IgD-negative memory B cell (primary cell): ENCODE results near the gene CHRNA3. TPM values are rescaled to one million over a fixed set of nuclear protein-coding genes. Genes with fewer than 3 reads are reported as not detected.
A peak's percentile ranks its signal among the peaks of the same experiment; 100 is the strongest.
"Not testable (repeated sequence)": the region's sequence is repeated elsewhere in the genome, so short reads cannot be mapped to it uniquely, and the experiment has no call there.

ENCODE experiments used
- H3K27ac Mint-ChIP-seq, 3 donors: one replicate each; pipeline ENCODE4 v1.8.0; 2020 to 2022; ENCODE audit warnings: mild to moderate bottlenecking in 3 of 3, mixed read lengths in 3 of 3, moderate library complexity in 1 of 3
- H3K27me3 Mint-ChIP-seq: one replicate; pipeline ENCODE4 v1.8.0; 2021; ENCODE audit warnings: mixed read lengths
- H3K36me3 Mint-ChIP-seq: one replicate; pipeline ENCODE4 v1.8.0; 2020; ENCODE audit warnings: mild to moderate bottlenecking, mixed read lengths
- H3K4me1 Mint-ChIP-seq, 3 donors: one replicate each; pipeline ENCODE4 v1.8.0; 2020 to 2022; ENCODE audit warnings: mixed read lengths in 3 of 3, mild to moderate bottlenecking in 1 of 3
- H3K4me3 Mint-ChIP-seq, 4 donors: one replicate each; pipeline ENCODE4 v1.8.0; 2020 to 2022; ENCODE audit warnings: mild to moderate bottlenecking in 4 of 4, mixed read lengths in 4 of 4, moderate library complexity in 3 of 4
- H3K9me3 Mint-ChIP-seq, 3 donors: one replicate each; pipeline ENCODE4 v1.8.0; 2020 to 2021; ENCODE audit warnings: mixed read lengths in 3 of 3, mild to moderate bottlenecking in 1 of 3
- polyA plus RNA-seq: library from polyadenylated mRNA; unstranded; fragments of 300-500 nt; fragmentation: Illumina TruSeq; gene quantifications from one replicate; pipeline ENCODE4 v1.2.3, GENCODE V29; 2021

CHRNA3 gene
- polyA plus RNA-seq, 1 donor from 2014 or later, result not detected

DNA sequence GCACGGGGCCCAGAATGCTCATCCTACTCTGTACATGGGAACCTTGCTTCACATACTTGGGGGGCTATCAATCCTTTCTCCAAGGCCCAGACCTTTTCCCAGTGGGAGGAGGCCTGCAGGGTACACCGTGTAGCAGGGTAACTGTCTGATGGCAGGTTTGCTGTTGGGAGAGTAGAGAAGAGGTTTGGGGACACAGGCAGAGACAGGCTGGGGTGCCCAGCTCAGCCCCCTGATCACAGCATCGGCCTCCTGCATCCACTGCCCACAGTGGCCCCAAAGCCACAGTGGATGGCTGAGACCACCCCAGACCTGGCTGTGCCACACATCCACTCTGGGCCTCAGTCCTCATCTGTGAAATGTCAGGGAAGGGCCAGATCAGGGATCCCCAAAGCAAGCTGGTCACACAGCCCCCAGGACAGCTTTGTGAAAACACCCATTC, 5.6 kb downstream of the CHRNA3 start:
- H3K4me1 Mint-ChIP-seq, result peaks cover 1 to 5% (median 4%) of the 10 kb centered on the region in 3 donors
- peak overlapping the region in 1 of 3 donors; percentile 63 for H3K27ac Mint-ChIP-seq
- H3K27me3 Mint-ChIP-seq, result peaks cover 26% of the 10 kb centered on the region
- no peaks in the 10 kb centered on the region for H3K9me3 Mint-ChIP-seq
- H3K4me3 Mint-ChIP-seq, result no peak overlapping the region
- H3K36me3 Mint-ChIP-seq, result no peaks in the 10 kb centered on the region

DNA sequence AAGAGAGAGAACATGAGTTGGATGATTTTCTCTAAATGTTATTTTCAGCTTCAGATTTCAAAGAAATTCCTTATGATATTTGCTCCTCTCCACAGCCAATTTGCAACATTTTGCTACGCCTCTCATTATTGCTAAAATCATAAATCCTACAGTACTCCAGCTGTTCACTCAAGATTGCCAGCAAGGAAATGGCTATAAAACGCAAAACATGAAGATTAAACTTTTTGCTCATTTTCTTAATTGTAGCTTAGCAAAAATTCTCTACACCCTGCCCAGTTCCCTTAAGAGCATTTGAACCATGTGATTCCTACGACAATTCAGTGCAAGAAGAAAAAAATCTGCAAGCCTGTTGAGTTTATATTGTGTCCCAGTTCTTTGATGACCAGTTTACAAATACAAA, 6.8 kb downstream of the CHRNA3 start:
- no peaks in the 10 kb centered on the region for H3K36me3 Mint-ChIP-seq

DNA sequence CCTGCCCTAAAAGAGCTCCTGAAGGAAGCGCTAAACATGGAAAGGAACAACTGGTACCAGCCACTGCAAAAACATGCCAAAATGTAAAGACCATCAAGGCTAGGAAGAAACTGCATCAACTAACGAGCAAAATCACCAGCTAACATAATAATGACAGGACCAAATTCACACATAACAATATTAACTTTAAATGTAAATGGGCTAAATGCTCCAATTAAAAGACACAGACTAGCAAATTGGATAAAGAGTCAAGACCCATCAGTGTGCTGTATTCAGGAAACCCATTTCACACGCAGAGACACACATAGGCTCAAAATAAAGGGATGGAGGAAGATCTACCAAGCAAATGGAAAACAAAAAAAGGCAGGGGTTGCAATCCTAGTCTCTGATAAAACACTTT, 11.2 kb downstream of the CHRNA3 start:
- not testable (repeated sequence) for H3K4me3 Mint-ChIP-seq, H3K36me3 Mint-ChIP-seq, H3K9me3 Mint-ChIP-seq, H3K27ac Mint-ChIP-seq, H3K27me3 Mint-ChIP-seq, H3K4me1 Mint-ChIP-seq

More for the DNA sequence above, 6.8 kb downstream of the CHRNA3 start:
- peaks cover 1 to 5% (median 4%) of the 10 kb centered on the region in 3 donors for H3K4me1 Mint-ChIP-seq
- H3K9me3 Mint-ChIP-seq, result no peaks in the 10 kb centered on the region
- H3K4me3 Mint-ChIP-seq, result no peak overlapping the region
- H3K27me3 Mint-ChIP-seq, result peaks cover 15% of the 10 kb centered on the region
- H3K27ac Mint-ChIP-seq, result no peak overlapping the region

DNA sequence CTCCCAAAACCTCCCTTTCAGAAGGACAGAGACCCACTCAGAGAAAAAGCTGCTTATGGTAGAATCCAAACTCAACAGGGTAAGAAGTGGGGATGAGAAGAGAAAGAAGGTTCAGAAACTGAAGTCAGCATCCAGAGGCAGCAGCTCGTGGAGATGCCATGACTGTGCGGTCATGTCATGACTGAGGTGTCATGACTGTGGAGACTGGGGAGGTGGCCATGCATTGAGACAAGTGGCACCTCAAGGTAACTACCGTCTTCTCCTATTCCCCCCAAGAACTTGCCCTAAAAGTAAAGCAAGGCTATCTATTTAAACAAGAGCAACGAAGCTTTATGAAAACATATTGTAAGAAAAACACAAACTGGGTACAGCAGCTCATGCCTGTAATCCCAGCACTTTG, 15.1 kb downstream of the CHRNA3 start:
- no peak overlapping the region for H3K4me3 Mint-ChIP-seq
- peaks cover 3% of the 10 kb centered on the region for H3K36me3 Mint-ChIP-seq
- H3K9me3 Mint-ChIP-seq, result peaks cover 0 to 2% (median 0%) of the 10 kb centered on the region in 3 donors
- H3K4me1 Mint-ChIP-seq, result no peaks in the 10 kb centered on the region
- H3K27me3 Mint-ChIP-seq, result peaks cover 22% of the 10 kb centered on the region
- no peak overlapping the region for H3K27ac Mint-ChIP-seq

DNA sequence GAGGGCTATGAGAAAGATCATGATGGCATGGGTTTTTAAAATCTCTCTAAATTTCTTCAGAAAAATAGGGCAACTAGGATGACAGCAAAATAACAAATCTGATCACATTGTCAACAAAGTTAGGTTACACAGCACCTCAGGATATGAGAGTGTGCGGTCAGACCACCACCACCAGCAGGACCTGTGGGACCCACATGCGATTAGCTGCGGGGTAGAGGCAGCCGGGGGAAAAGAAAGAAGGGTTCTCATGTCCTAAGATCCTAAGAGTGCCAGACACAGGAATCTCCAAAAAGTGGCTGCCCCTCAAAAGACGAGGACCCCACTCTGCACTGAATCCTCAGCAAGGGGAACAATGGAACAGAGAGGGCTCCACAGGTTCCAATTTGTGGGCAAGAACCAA, 15.6 kb downstream of the CHRNA3 start:
- peaks cover 0 to 2% (median 0%) of the 10 kb centered on the region in 3 donors for H3K9me3 Mint-ChIP-seq
- H3K27me3 Mint-ChIP-seq, result peaks cover 22% of the 10 kb centered on the region
- H3K4me1 Mint-ChIP-seq, result no peaks in the 10 kb centered on the region
- peaks cover 3% of the 10 kb centered on the region for H3K36me3 Mint-ChIP-seq
- H3K27ac Mint-ChIP-seq, result no peak overlapping the region
- H3K4me3 Mint-ChIP-seq, result no peak overlapping the region

DNA sequence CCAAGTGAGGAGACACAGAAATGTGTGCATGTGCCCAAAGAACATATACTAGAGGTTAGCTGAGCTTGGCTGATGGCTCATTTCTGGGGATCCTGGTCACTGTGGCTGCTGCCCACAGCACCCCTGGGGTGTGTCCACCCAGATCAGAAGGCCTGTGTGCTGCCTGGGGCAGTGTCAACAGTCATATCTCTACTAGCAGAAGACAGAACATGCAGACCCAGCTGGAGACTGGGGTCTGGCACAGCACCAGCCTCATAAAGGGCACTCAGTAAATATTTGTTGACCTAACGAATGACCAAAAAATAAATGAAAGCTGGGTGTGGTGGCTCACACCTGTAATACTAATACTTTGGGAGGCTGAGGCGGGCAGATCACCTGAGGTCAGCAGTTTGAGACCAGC, 16.4 kb downstream of the CHRNA3 start:
- no peaks in the 10 kb centered on the region for H3K4me1 Mint-ChIP-seq
- H3K4me3 Mint-ChIP-seq, result no peak overlapping the region
- H3K9me3 Mint-ChIP-seq, result peaks cover 0 to 2% (median 0%) of the 10 kb centered on the region in 3 donors
- peaks cover 3% of the 10 kb centered on the region for H3K36me3 Mint-ChIP-seq
- H3K27me3 Mint-ChIP-seq, result peaks cover 24% of the 10 kb centered on the region
- H3K27ac Mint-ChIP-seq, result no peak overlapping the region

DNA sequence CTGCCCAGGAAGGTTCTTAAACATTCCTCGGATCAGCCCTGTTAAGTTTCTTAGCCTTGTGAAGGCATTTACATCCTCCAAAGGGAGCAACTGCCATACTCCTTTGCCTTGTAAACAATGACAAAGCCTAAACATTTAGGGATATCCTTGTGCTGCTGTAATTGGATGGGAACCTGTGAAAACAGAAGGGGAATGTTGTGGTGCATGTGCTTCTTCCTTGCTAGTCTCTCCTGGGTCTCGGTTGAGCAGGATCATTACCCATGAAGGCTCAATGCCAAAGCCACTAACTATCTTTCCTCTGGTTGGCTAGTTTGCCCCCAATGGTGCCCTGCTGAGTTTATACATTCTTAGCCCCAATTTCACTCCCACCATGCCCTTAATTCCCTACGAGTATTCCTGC, 17.3 kb downstream of the CHRNA3 start:
- peaks cover 24% of the 10 kb centered on the region for H3K27me3 Mint-ChIP-seq
- H3K36me3 Mint-ChIP-seq, result peaks cover 3% of the 10 kb centered on the region
- no peaks in the 10 kb centered on the region for H3K4me1 Mint-ChIP-seq
- H3K4me3 Mint-ChIP-seq, result no peak overlapping the region
- H3K9me3 Mint-ChIP-seq, result no peaks in the 10 kb centered on the region
- H3K27ac Mint-ChIP-seq, result no peak overlapping the region

DNA sequence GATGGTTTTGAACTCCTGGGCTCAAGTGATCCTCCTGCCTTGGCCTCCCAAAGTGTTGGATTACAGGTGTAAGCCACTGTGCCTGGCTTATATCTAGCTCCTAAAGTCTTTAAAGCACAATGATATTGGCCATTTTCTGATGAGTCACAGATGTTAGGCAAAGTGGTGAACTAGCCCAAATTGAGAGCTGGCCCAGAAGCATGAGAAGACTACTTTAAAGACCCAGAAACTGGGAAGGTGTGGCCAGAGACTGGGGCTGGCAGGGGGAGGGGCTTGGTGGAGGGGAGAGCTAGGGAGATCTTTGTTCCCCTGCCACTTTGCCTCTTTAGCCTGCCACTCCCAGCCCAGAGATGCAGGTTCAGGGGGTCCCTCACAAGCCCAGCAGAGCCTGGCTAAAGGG, 21.6 kb downstream of the CHRNA3 start:
- Mint-ChIP-seq H3K4me3 (no peak overlapping the region), H3K27ac (no peak overlapping the region), H3K4me1 (no peaks in the 10 kb centered on the region), H3K27me3 (peaks cover 13% of the 10 kb centered on the region), H3K36me3 (no peaks in the 10 kb centered on the region), H3K9me3 (no peaks in the 10 kb centered on the region)

DNA sequence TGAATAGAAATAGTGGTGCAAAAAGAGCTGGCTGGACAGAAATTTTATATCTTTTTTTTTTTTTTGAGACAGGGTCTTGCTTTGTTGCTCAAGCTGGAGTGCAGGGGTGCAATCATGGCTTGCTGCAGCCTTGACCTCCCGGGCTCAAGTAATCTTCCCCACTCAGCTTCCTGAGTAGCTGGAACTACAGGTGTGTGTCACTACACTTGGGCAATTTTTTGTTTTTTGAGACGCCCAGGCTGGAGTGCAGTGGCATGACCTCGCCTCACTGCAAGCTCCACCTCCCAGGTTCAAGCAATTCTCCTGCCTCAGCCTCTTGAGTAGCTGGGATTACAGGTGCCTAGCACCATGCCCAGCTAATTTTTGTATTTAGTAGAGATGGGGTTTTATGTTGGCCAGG, 22.4 kb downstream of the CHRNA3 start:
- H3K36me3 Mint-ChIP-seq, result no peaks in the 10 kb centered on the region
- no peak overlapping the region for H3K4me3 Mint-ChIP-seq
- H3K4me1 Mint-ChIP-seq, result no peaks in the 10 kb centered on the region
- peaks cover 8% of the 10 kb centered on the region for H3K27me3 Mint-ChIP-seq
- H3K27ac Mint-ChIP-seq, result no peak overlapping the region
- H3K9me3 Mint-ChIP-seq, result no peaks in the 10 kb centered on the region

DNA sequence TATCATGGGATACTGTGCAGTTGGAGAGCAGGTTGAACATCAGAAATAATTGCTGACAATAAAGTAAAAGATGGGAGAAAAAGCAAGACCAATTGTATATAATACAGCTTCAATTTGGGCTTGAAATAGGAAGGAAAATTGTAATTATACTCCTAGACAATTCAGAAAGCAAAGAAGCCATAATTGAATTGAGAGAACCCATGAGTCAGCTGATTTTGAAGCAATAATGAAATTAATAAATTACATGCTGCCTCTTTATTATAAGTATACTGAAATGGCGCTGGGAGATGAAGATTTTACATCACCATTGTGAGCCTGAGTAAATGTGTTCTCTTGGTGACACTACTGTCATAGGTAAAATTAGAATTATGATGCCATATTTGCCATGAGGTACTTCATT, 23.2 kb downstream of the CHRNA3 start:
- no peak overlapping the region for H3K4me3 Mint-ChIP-seq
- H3K27me3 Mint-ChIP-seq, result peaks cover 5% of the 10 kb centered on the region
- no peaks in the 10 kb centered on the region for H3K4me1 Mint-ChIP-seq
- no peaks in the 10 kb centered on the region for H3K9me3 Mint-ChIP-seq
- peaks cover 2% of the 10 kb centered on the region for H3K36me3 Mint-ChIP-seq
- no peak overlapping the region for H3K27ac Mint-ChIP-seq

DNA sequence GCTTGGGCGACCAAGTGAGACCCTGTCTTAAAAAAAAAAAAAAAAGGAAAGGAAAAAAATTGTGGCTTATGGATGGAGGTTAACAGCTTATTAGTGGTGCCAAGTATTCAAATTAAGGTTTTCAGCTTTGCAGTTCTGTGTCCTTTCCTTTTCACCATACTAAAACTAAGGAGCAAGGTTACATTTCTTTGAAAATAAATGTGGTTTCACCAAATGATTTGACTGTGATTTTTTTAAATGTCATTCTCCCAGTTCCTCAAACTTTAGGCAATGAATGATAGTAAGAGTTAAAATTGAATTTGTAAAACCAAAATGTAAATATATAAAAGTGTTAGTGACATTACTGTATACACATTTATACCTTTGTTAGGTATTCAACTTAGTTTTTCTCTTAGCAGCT, 45.9 kb downstream of the CHRNA3 start:
- Mint-ChIP-seq H3K4me3 (no peak overlapping the region), H3K9me3 (no peaks in the 10 kb centered on the region), H3K27me3 (peaks cover 4% of the 10 kb centered on the region), H3K27ac (no peak overlapping the region), H3K36me3 (no peaks in the 10 kb centered on the region), H3K4me1 (no peaks in the 10 kb centered on the region)

DNA sequence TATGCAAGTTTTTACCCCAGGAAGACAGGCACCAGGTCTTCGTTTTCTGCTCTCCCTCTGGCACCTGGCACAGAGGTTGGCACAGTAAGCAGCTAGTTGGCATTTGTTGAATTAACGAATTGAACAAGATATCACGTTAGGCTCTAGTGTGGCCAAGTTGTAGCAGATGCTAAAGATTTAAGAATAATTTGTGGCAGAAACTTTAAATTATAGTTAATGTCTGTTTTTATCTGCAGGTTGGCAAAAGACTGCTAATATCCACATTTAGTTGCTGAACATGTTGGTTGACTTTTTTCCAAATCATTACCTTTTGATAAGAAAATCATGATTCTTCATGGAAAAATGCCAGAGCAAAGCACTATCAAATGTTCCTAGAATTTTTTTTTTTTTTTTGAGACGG, 47.4 kb downstream of the CHRNA3 start:
- H3K4me3 Mint-ChIP-seq, result no peak overlapping the region
- H3K36me3 Mint-ChIP-seq, result no peaks in the 10 kb centered on the region
- no peaks in the 10 kb centered on the region for H3K4me1 Mint-ChIP-seq
- H3K27ac Mint-ChIP-seq, result no peak overlapping the region
- no peaks in the 10 kb centered on the region for H3K9me3 Mint-ChIP-seq
- peaks cover 2% of the 10 kb centered on the region for H3K27me3 Mint-ChIP-seq

DNA sequence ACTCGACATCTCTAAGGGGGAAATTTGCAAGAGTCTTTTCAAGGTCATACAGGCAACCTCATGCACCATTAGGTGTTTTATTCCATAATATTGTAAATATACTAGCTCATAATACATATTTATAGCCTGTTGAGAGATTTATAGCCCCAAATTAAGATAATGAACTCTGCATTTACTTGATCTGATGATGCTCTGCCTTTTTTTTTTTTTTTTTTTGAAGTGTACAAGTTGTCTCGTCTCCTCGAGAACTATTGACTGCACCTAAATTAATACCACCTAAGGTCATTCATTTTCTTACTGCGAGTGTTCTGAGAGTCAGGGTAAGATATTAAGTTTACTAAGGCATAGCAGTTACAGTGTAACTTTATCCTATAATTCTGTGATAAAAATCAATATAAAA, 49.4 kb downstream of the CHRNA3 start:
- H3K36me3 Mint-ChIP-seq, result no peaks in the 10 kb centered on the region
- H3K27me3 Mint-ChIP-seq, result peaks cover 6% of the 10 kb centered on the region
- no peaks in the 10 kb centered on the region for H3K9me3 Mint-ChIP-seq
- peaks cover 3 to 8% (median 5%) of the 10 kb centered on the region in 3 donors for H3K4me1 Mint-ChIP-seq
- no peak overlapping the region for H3K4me3 Mint-ChIP-seq
- no peak overlapping the region for H3K27ac Mint-ChIP-seq

DNA sequence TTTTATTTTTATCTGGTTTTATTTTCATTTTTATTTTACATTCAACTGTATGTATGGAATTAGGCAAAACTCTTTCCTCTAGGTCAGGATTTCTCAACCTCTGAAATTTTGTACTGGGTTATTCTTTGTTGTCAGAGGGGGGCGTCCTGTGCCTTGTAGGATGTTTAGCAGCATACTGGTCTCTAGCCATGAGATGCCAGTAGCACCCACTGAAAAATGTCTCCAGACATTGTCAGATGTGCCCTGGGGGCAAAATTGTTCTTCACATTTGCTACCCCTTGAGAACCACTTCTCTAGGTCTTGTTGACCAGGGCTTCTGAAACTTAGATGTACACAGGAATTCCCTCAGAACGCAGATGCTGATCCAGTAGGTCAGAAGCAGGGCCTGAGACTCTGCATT, 50.1 kb downstream of the CHRNA3 start:
- Mint-ChIP-seq H3K4me1 (peaks cover 7 to 15% (median 11%) of the 10 kb centered on the region in 3 donors), H3K36me3 (no peaks in the 10 kb centered on the region), H3K27ac (no peak overlapping the region), H3K9me3 (no peaks in the 10 kb centered on the region), H3K27me3 (peaks cover 12% of the 10 kb centered on the region), H3K4me3 (no peak overlapping the region)

DNA sequence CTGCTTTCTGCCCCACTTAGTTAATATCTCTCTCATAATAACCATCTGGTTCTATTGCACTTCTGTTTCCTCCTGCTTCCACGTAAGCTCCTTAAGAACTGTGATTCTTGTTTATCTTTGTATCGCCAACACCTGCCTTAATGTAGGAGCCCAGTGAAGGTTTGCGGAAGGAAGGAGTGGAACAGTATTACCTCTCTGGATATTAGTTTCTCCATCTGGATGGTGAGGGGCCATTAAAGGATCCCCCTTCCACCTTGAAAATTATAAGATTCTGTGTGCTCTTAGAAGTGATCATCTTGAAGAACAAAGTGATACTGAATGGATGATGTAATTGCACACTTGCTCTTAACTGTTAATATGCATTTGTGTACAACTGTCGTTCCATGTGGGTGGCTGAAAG, 53.3 kb downstream of the CHRNA3 start:
- Mint-ChIP-seq H3K4me1 (peaks cover 12 to 20% (median 15%) of the 10 kb centered on the region in 3 donors), H3K4me3 (peak overlapping the region in 2 of 4 donors; percentile 13 to 33), H3K36me3 (no peaks in the 10 kb centered on the region), H3K9me3 (no peaks in the 10 kb centered on the region), H3K27me3 (peaks cover 16% of the 10 kb centered on the region), H3K27ac (no peak overlapping the region)

DNA sequence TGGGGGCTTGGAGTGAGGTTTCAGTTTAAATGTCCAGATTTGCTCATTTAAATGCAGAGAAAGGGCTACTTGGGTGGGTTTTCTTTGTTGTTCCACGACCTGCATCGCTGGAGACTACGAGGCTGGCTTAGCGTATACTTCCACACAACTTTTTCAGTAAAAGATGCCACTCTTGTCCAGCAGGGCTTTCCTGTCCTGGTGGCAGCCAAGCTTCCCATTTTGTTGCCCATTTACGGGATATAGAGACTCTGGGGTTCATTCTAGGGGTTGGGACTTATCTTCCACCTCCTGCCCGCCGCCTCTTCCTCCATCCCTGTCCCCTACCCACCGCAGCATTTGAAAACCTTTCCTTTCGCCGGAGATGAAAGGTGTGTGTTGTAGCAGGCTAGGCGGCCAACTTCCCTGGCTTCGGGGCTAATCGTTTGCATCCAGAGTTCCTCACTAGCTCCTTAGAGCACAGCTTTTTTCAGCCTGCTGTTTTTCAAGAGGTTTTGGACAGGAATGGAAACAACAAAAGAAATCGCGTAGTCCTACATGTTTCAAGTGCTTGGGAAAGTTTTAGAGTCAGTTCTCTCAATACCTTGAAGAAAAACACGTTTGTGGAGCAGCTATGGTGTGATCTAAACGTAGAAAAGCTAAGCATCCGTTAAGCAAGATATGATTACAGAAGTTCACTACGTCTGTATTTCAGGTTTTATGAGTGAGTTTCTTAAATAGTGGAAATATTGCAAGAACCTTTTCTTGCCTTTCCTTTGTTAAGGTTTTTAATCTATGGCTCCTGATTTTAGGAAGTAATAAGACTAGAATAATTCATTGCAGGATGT, 54.6 kb downstream of the CHRNA3 start:
- Mint-ChIP-seq H3K9me3 (no peaks in the 10 kb centered on the region), H3K27ac (peak overlapping the region in 1 of 3 donors; percentile 79), H3K4me3 (peak overlapping the region; percentile 75 to 95 (median 90)), H3K4me1 (peaks cover 12 to 20% (median 15%) of the 10 kb centered on the region in 3 donors), H3K27me3 (peaks cover 18% of the 10 kb centered on the region), H3K36me3 (no peaks in the 10 kb centered on the region)
